Brain microvascular endothelial cell (primary cell): ENCODE data around the gene TNS4.

Source experiments
- DNase-seq: peaks from one replicate; pipeline ENCODE4 v3.0.0-alpha.2; 2020
- H3K27ac ChIP-seq: fragments of 250-450 bp; sonication (Bioruptor Pico); 2 replicates; pipeline ENCODE4 v1.5.1; 2020; ENCODE audit warnings: mild to moderate bottlenecking, moderate library complexity
- H3K27me3 ChIP-seq: fragments of 250-450 bp; sonication (Bioruptor Pico); replicated peaks from 2 replicates; pipeline ENCODE4 v1.5.1; 2020; ENCODE audit warnings: mild to moderate bottlenecking
- H3K36me3 ChIP-seq: fragments of 250-450 bp; sonication (Bioruptor Pico); replicated peaks from 2 replicates; pipeline ENCODE4 v1.5.1; 2020; ENCODE audit warnings: mild to moderate bottlenecking
- H3K4me3 ChIP-seq: 2 replicates; pipeline ENCODE4 v1.5.1; 2011; ENCODE audit warnings: low read depth, mild to moderate bottlenecking, control low read depth, low read length, moderate library complexity
- CTCF ChIP-seq: IDR thresholded peaks from 2 replicates; pipeline ENCODE4 v1.5.1; 2011; ENCODE audit warnings: low read depth, mild to moderate bottlenecking, moderate library complexity, low read length, control low read depth, inconsistent platforms; ENCODE audit errors: missing control alignments
- in situ Hi-C: cut with HindIII; loops from 2 replicates; pipeline ENCODE4 v1.10.0; 2017; ENCODE audit warnings: low sequenced_read_pairs, low pct_ligation_motif_present

TNS4 gene

DNA sequence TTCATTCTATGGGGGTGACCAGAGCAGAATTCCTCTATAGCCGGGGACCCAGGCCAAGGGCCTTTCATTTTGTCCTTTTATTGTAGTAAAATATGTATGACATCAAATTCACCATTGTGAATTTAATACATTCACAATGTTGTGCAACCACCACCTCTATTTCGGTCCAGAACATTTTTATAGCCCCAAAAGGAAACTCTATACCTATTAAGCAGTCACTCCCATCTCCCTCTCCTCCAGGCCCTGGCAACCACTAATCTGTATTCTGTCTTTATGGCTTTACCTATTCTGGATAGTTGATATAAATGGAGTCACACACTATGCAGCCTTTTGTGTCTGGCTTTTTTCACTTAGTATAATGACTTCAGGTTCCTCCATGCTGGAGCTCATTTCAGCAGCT is 9.7 kb upstream of the TNS4 start:
- no peak for TF ChIP-seq CTCF
- Histone ChIP-seq H3K4me3 (no peak overlapping the region), H3K27me3 (no peaks in the 10 kb centered on the region), H3K27ac (no peak overlapping the region), H3K36me3 (no peaks in the 10 kb centered on the region)
- in situ Hi-C loops = no loop called here
- DNase-seq = no peak

DNA sequence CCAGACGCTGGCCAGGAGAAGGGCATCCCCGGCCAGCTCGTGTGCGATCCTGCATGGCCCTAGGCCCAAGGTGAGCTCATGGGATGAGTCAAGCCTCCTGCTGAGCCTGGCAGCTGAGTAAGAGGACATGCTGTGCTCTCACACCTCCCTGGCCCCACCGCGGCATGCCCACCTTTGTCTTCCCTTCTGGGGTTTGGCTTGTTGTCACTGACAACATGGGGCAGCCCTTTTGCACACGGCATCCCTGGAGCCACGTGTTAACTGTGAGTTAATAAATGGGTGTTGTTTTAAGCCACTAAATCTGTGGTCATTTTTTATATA is 8.9 kb upstream of the TNS4 start:
- H3K27me3 ChIP-seq = no peaks in the 10 kb centered on the region
- DNase-seq = peak; percentile 53
- no peak overlapping the region for H3K4me3 ChIP-seq
- TF ChIP-seq CTCF = no peak
- H3K36me3 ChIP-seq = no peaks in the 10 kb centered on the region
- H3K27ac ChIP-seq = no peak overlapping the region
- in situ Hi-C loops = no loop called here

DNA sequence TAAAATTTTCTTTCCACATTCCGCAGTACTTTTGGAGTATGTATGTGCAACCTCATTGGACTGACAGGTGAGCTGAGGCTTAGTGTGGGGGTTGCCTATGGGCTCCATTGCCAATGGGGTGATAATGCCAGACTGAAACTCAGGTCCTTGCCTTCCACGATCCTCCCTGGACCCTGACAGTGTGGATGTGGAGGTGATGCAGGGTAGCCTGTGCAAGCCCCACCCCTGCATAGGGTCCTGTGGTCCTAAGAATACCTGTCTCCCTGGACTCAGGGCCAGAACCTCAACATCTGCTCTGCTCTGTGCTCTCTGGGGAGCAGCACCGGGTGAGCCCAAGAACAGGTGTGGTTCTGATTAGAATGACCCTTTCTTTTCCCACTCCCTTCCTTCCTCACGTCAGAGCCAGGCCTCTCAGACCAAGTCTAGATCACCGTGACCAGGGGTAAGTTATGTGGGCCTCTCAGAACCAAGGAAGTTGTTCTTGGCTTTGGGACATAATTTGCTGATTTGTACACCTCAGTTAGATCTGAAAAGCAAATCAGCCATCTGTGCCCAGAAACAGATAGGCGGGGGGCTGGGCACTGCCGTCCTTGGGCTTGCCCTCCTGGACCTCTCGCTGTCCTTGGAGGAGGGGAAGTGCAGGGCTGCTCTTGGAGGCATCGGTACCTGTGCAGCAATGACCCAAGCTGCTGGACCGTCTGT is 8.4 kb upstream of the TNS4 start:
- no peak for TF ChIP-seq CTCF
- in situ Hi-C loops = no loop called here
- Histone ChIP-seq H3K27ac (no peak overlapping the region), H3K4me3 (no peak overlapping the region), H3K36me3 (no peaks in the 10 kb centered on the region), H3K27me3 (no peaks in the 10 kb centered on the region)
- DNase-seq = no peak

DNA sequence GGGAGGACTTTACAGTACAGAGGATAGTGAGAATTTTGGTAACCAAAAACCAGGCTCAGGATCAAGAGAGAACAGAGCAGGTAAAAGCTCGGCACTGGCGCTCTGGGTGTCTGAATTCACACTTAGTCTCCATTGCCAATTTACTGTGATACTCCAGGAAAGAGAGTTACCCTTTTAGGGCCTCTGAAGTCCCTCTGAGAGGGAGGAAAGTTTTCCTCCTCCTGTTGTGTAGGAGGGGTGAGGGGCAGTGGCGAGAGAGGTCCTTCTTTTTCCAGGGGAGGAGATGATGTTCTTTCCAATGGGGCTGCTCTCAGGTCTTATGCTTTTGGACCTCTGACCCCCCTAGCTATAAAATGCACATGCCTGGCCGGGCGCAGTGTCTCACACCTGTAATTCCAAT is 5.4 kb upstream of the TNS4 start:
- in situ Hi-C loops = no loop called here
- Histone ChIP-seq H3K36me3 (no peaks in the 10 kb centered on the region), H3K4me3 (no peak overlapping the region)

GRCh38 chr17:40503154-40503553 is 1.7 kb upstream of the TNS4 start:
- no peak for DNase-seq
- in situ Hi-C loops = no loop called here
- Histone ChIP-seq H3K36me3 (no peaks in the 10 kb centered on the region), H3K4me3 (no peak overlapping the region), H3K27ac (no peak overlapping the region), H3K27me3 (no peaks in the 10 kb centered on the region)
- TF ChIP-seq CTCF = no peak

More for the DNA sequence above, 5.4 kb upstream of the TNS4 start:
- no peaks in the 10 kb centered on the region for H3K27me3 ChIP-seq
- H3K27ac ChIP-seq = no peak overlapping the region
- no peak for TF ChIP-seq CTCF
- DNase-seq = no peak

GRCh38 chr17:40502716-40503115 is 1.3 kb upstream of the TNS4 start:
- no peak for DNase-seq
- Histone ChIP-seq H3K4me3 (no peak overlapping the region), H3K27me3 (no peaks in the 10 kb centered on the region), H3K36me3 (no peaks in the 10 kb centered on the region), H3K27ac (no peak overlapping the region)
- in situ Hi-C loops = no loop called here
- no peak for TF ChIP-seq CTCF
